GM21717 (cell line): ENCODE measurements around the gene RBKS.
"Not testable (repeated sequence)": the region's sequence is repeated elsewhere in the genome, so short reads cannot be mapped to it uniquely, and the experiment has no call there.

ENCODE experiments used
- ATAC-seq: cut with Tn5 transposase; IDR thresholded peaks from one replicate; pipeline ENCODE4 v1.9.1; 2021; ENCODE audit warnings: mild to moderate bottlenecking, moderate library complexity; ENCODE audit not compliant: unreplicated experiment

Gene RBKS

DNA sequence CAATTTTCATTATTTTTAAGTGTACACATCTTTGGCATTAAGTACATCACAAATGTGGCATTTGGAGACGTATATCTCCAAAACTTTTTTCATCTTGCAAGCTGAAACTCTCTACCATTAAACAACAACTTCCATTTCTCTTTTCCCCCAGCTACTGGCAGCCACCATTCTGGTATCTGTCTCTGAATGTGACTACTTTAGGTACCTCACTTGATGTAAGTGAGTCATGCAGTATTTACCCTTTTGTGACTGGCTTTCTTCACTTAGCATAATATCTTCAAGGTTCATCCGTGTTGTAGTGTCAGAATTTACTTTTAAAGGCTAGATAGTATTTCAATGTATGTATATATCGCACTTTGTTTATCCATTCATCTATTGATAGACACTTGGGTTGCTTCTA, 17.4 kb upstream of the RBKS start:
- ATAC-seq = no peak

GRCh38 chr2:27906074-27906473, 15.9 kb upstream of the RBKS start:
- no peak for ATAC-seq

- no peak for ATAC-seq
Observed at GRCh38 chr2:27904405-27904665, 14.1 kb upstream of the RBKS start.

GRCh38 chr2:27903649-27904404, 13.6 kb upstream of the RBKS start:
- no peak for ATAC-seq

- no peak for ATAC-seq
Observed at GRCh38 chr2:27903018-27903417, 12.8 kb upstream of the RBKS start.

GRCh38 chr2:27902098-27902497, 11.9 kb upstream of the RBKS start:
- no peak for ATAC-seq

GRCh38 chr2:27901234-27901633, 11.0 kb upstream of the RBKS start:
- ATAC-seq = no peak

DNA sequence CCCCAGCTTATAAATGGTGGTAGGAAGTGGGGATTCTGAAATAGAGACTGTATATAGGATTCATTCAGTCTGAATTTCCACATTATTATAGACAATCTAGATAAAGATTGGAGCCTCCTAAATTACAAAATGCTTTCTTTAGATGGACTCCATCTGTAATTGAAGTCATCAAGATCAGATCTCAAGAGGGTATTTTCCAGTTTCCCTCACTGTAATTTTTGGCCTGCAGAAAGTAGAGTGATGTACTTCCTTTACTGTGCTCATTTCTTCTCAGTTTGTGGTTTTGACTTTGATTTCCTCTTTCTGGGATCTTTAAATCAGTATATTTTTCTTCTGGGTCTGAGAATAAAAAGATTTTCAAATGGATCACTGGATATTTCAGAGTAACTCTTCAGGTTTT, 7.5 kb upstream of the RBKS start:
- ATAC-seq = no peak

DNA sequence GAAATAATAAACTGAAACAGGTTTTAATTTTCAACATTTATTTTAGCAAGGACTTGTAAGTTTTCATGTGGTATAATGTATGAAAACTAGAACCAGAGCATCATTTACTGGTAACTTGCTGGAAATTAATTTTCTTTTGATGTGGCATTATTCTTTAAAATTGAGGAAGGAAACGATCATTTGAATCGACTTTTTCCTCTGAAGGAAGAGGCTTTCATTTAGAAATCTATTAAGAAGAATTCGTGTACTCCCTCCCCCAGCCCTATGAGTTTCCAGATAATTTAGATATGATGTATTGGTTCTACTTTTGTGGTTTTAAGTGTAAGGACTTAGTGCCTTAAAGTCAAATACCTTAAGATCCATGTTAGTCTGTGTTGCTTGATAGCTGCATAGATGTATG, 2.8 kb upstream of the RBKS start:
- no peak for ATAC-seq

DNA sequence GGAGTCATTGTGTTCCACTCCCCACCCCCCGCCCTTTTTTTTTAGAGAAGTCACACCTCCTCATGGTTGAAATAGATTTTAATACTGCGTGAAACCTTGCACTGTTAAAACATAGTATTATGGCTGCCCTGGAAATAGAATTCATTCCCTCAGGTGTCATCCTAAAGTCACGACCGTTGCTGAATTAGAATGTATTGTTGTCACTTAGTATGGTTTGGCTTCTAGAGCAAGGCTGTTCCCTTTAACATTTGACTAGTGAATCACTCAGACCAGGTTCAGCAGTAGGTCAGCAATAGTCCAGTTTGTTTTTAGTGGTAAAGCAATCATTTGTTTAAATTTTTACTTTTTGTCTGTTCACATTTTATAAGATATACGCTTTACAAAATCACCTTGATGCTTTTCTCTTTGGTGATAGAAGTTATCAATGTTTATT, 1.5 kb upstream of the RBKS start:
- no peak for ATAC-seq

DNA sequence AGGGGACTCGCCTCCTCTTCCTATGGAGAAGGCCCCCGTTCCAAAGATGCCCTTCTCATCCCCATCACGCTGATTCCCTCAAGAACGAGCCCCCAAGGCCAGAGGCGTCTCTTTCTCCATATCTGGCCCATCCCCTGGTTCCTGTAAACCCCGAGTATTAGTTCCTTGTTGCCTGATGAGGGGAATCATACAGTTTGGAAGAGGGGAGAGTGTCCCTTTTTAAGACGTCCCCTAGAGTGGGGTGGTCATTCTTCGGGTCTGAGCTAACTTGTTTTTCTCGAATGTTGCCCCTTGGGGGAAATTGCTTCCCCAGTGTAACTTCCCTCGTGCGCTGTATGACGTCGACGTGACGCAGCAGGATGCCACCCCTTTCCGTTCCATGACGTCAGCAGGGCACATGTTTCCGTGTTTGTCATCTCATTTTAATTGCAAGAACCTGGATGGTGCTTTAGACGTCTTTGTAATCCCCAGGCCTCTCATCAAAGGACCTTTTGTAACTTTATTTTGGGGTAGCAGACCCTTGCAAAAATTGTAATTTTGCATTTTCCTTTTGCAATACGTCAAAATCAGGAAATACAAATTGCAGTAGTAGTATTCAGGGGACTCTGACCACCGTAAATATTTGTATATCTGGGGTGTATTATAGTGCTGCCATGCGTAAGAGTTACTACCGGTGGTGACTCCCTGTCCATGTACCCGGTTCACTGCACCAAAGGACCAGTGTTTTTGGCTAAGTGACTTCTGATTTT, 911 bp upstream of the RBKS start:
- ATAC-seq = peak; percentile 27

DNA sequence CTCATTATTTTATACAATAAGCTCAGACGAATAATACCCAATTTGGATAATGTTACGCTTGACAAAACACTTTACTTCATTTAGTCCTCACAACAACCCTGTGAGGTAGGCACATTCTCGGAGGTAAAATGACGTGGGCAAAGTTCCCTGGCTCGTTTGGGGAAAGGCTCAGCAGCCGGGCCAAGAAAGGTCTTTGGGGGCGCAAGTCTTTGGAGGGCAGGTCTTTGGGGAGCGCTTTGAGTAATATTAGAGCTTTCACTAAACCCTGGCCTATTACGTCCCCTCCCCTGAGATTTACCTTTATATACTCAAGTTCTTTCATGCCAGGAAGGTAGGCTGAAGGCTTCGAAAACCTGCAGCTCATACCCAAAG, 427 bp downstream of the RBKS start:
- ATAC-seq = no peak

- no peak for ATAC-seq
Observed at GRCh38 chr2:27888790-27889189, 1.4 kb downstream of the RBKS start.

DNA sequence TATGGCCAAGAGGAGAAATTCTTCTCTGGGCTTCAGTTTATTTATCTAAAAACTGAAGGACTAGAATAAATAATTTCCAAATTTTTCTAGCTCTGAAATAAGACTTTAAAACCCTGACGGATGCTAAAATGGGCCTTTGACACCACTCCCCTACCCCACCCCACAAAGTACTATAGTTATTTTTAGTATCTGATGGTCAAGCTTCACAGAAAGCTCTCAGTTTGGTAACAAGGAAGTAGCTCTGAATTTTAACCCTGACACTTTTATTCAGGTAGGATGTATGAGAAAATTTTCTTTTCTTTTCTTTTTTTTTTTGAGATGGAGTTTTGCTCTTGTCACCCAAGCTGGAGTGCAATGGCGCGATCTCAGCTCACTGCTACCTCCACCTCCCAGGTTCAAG, 2.4 kb downstream of the RBKS start:
- no peak for ATAC-seq

GRCh38 chr2:27887111-27887510, 3.1 kb downstream of the RBKS start:
- ATAC-seq = no peak

DNA sequence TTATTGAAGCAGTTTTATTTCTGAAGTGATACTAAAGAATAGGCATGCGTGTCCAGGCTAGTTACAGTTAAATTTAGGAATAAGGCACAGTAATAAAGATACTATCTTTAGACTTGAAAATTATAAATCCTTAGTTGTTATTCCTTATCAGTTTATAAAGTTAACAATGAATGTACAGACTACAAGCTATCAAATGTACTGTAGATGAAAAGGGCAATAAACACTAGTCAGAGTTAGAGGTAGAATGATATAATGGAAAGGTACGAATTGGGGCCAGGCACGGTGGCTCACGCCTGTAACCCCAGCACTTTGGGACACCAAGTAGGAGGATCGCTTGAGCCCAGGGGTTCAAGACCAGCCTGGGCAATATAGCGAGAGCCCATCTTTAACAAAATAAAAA, 3.9 kb downstream of the RBKS start:
- no peak for ATAC-seq

GRCh38 chr2:27885661-27886060, 4.5 kb downstream of the RBKS start:
- no peak for ATAC-seq

GRCh38 chr2:27885234-27885633, 5.0 kb downstream of the RBKS start:
- ATAC-seq = no peak

DNA sequence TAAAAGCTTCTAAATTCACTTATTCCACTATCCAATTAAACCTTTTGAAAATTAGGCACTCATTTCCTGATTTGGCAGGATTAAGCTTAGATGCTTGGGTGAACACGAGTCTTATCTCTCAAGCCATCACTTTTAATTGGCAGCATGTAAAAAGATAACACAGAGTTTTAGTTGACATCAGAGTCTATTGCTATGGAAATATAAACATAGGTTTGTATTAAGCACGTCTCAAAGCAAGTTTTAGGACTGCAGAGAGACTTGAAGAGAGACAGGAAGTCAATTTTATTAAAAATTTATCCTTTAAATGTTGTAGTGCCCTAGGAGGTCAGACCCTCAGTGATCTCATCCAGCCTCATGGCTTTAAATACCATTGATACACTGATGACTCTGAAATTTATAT, 5.6 kb downstream of the RBKS start:
- ATAC-seq = no peak

DNA sequence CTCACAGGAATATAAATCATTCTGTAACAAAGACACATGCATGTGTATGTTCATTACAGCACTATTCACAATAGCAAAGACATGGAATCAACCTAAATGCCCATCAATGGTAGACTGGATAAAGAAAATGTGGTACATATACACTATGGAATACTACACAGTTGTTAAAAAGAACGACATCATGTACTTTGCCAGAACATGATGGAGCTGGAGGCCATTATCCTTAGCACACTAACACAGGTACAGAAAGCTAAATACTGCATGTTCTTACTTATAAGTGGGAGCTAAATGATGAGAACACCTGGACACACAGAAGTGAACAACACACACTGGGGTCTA, 7.6 kb downstream of the RBKS start:
- not testable (repeated sequence) for ATAC-seq

- not testable (repeated sequence) for ATAC-seq
Observed at GRCh38 chr2:27881815-27882583, 8.2 kb downstream of the RBKS start.

- ATAC-seq = no peak
Observed at GRCh38 chr2:27878825-27879224, 11.4 kb downstream of the RBKS start.
